ENCODE results near the gene CNOT9. TPM values are rescaled to one million over a fixed set of nuclear protein-coding genes. Genes with fewer than 3 reads are reported as not detected.

Gene CNOT9
- total RNA-seq, 1 donor from 2014 or later = 18.9 TPM

DNA sequence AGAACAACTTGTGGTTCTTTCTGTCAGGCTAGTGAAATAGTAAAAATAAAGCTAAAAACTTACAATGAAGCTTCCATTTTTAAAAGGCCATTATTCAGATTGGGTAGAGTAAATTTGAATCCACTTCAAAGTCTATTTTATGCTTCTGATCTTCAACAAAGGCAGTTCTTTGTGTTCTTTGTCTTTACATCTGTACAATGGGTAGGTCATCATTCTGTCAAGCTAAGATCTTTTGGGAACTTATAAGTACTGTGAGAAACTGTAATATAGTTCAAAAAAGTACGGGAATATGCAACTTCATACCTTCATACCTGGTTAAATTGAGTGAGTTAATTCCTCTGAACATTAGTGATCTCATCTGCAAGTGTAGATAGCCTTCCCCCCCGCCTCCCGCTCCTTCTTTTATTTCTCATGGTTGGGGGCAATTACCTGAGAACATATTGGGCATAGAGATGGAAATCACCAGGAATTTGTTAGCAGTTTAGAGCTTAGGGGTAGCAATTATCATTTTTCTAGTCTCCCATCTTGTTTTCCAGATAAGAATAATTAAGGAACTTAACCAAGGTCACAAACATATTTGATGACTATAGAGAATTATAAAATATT lies 9.7 kb downstream of the CNOT9 start:
- H3K27ac ChIP-seq (replicated peaks) = peak overlapping the region; percentile 78
- H3K36me3 ChIP-seq = peaks cover 48% of the 10 kb centered on the region
- H3K27me3 ChIP-seq (ENCODE audit: low read depth) = no peaks in the 10 kb centered on the region
- intact Hi-C loops (cut with micrococcal nuclease) = no loop called here
- DNase-seq = no peak
- peak overlapping the region; percentile 10 for H3K4me3 ChIP-seq
- no peaks in the 10 kb centered on the region for H3K9me3 ChIP-seq (replicated peaks)
- H3K4me1 ChIP-seq = peaks cover 56% of the 10 kb centered on the region
- TF ChIP-seq, protein P1, sequence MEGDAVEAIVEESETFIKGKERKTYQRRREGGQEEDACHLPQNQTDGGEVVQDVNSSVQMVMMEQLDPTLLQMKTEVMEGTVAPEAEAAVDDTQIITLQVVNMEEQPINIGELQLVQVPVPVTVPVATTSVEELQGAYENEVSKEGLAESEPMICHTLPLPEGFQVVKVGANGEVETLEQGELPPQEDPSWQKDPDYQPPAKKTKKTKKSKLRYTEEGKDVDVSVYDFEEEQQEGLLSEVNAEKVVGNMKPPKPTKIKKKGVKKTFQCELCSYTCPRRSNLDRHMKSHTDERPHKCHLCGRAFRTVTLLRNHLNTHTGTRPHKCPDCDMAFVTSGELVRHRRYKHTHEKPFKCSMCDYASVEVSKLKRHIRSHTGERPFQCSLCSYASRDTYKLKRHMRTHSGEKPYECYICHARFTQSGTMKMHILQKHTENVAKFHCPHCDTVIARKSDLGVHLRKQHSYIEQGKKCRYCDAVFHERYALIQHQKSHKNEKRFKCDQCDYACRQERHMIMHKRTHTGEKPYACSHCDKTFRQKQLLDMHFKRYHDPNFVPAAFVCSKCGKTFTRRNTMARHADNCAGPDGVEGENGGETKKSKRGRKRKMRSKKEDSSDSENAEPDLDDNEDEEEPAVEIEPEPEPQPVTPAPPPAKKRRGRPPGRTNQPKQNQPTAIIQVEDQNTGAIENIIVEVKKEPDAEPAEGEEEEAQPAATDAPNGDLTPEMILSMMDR (IDR thresholded peaks at IDR 0.05; ENCODE audit: borderline replicate concordance) = no peak

DNA sequence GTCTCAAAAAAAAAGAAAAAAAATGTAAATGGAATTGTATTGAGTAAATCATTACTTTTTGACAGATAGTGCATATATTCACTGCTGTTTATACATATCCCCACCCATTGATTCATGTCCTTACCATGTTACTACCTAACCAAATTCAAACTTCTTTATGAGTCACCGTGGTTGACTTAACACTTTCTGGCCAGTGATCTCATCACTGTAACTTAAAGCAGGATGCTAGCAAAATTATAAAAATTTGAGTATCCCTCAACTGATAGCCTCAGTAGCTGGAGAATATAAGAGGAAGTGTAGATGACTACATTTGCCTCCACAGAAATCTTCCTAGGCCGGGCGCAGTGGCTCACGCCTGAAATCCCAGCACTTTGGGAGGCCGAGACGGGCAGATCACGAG lies 13.4 kb downstream of the CNOT9 start:
- H3K27me3 ChIP-seq (ENCODE audit: low read depth) = no peaks in the 10 kb centered on the region
- H3K4me3 ChIP-seq = no peak overlapping the region
- H3K36me3 ChIP-seq = peaks cover 66% of the 10 kb centered on the region
- no peak overlapping the region for H3K27ac ChIP-seq (replicated peaks)
- no peak for DNase-seq
- TF ChIP-seq, protein P1 (IDR thresholded peaks at IDR 0.05; ENCODE audit: borderline replicate concordance) = no peak
- H3K4me1 ChIP-seq = peaks cover 25% of the 10 kb centered on the region
- H3K9me3 ChIP-seq (replicated peaks) = no peaks in the 10 kb centered on the region
- intact Hi-C loops (cut with micrococcal nuclease) = no loop called here

DNA sequence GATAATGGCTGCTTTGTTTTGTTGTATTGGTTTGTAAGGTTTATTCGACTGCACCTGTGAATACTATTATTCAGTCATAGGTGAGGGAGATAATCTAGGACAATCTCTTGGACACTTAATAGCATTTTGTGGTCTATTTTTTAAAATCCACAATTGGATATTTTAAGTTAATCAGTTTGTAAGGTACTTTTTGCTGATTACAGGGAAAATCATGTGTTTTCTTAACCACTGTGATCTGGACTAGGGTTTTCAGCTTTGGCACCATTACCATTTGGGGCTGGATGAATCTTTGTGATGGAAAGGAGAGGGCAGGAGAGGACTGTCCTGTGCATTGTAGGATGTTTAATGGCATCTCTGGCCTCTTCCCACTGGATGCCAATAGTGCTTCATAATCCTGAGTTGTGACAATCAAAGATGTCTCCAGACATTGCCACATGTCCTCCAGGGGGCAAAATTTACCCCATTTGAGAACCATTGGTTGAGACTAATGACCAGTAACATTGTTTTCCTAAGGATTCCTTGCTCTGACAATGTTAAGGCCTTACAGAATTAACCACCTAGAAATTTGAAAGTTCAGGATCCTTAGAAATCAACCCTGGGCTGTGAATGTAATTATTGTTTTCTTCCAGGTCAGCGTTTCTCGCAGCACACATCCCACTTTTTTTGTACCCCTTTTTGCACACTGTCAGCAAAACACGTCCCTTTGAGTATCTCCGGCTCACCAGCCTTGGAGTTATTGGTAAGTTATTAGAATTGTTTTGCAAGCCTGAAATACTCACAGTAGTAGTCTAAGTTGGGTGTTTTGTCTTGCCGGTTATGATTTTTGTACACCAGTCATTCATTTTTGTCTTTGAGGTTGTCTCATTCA lies 15.6 kb downstream of the CNOT9 start:
- Histone ChIP-seq H3K36me3 (peaks cover 85% of the 10 kb centered on the region), H3K9me3 (replicated peaks) (no peaks in the 10 kb centered on the region), H3K4me1 (peaks cover 3% of the 10 kb centered on the region), H3K4me3 (no peak overlapping the region), H3K27me3 (ENCODE audit: low read depth) (no peaks in the 10 kb centered on the region), H3K27ac (replicated peaks) (no peak overlapping the region)
- intact Hi-C loops (cut with micrococcal nuclease) = no loop called here
- TF ChIP-seq, protein P1 (IDR thresholded peaks at IDR 0.05; ENCODE audit: borderline replicate concordance) = no peak
- DNase-seq = no peak

DNA sequence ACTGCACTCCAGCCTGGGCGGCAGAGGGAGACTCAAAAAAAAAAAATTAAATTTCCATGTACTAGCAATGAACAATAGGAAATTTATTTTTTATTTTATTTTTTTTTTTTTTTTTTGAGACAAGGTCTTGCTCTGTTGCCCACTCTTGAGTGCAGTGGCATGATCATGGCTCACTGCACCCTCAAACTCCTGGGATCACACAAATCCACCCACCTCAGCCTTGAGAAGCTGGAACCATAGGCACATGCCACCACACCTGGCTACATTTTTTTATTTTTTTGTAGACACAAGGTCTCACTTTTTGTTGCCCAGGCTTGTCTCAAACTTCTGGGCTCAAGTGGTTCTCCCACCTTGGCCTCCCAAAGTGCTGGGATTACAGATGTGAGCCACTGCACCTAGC lies 16.9 kb downstream of the CNOT9 start:
- no peak for DNase-seq
- Histone ChIP-seq H3K4me1 (no peaks in the 10 kb centered on the region), H3K27me3 (ENCODE audit: low read depth) (no peaks in the 10 kb centered on the region), H3K36me3 (peaks cover 96% of the 10 kb centered on the region), H3K27ac (replicated peaks) (no peak overlapping the region), H3K9me3 (replicated peaks) (no peaks in the 10 kb centered on the region), H3K4me3 (no peak overlapping the region)
- TF ChIP-seq, protein P1 (IDR thresholded peaks at IDR 0.05; ENCODE audit: borderline replicate concordance) = no peak
- intact Hi-C loops (cut with micrococcal nuclease) = no loop called here

DNA sequence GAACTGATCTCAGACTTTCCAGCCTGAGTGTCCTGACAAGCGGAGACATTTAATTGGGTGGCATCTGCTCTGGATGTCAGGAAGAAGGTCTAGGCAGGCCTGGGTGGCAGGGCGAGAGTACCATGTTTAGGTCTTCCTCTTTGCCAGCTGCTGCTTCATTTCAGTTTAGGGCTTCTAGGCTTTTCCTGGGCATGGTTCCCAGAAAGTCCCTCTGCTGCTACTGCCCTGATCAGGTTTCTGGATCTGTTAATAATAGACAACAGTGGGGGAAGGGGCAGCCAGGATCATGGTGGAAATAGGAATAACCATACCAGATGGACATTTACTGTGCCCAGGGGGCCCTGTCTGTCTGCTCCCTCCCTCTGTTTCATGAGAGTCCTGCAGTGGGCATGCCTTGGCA lies 36.8 kb downstream of the CNOT9 start:
- intact Hi-C loops (cut with micrococcal nuclease) = no loop called here
- TF ChIP-seq, protein P1 (IDR thresholded peaks at IDR 0.05; ENCODE audit: borderline replicate concordance) = no peak
- Histone ChIP-seq H3K27ac (replicated peaks) (no peak overlapping the region), H3K4me3 (no peak overlapping the region), H3K9me3 (replicated peaks) (no peaks in the 10 kb centered on the region), H3K4me1 (peaks cover 14% of the 10 kb centered on the region), H3K27me3 (ENCODE audit: low read depth) (no peaks in the 10 kb centered on the region), H3K36me3 (no peaks in the 10 kb centered on the region)
- no peak for DNase-seq

Measured in left ventricle myocardium inferior (tissue), 1 donor.